ENCODE results near the gene ATP11A.
A peak's percentile ranks its signal among the peaks of the same experiment; 100 is the strongest.

ATP11A gene

GRCh38 chr13:112918266-112918665 is 228.4 kb downstream of the ATP11A start:
- DNase-seq, result no peak

GRCh38 chr13:112918746-112919145 is 228.9 kb downstream of the ATP11A start:
- no peak for DNase-seq

GRCh38 chr13:112923962-112924361 is 234.1 kb downstream of the ATP11A start:
- no peak for DNase-seq

- DNase-seq, result no peak
Measured at GRCh38 chr13:112924365-112924764, 234.5 kb downstream of the ATP11A start.

GRCh38 chr13:112926003-112926402 is 236.2 kb downstream of the ATP11A start:
- no peak for DNase-seq

- no peak for DNase-seq
Measured at GRCh38 chr13:112926993-112927392, 237.2 kb downstream of the ATP11A start.

GRCh38 chr13:112928020-112928971 is 238.5 kb downstream of the ATP11A start:
- DNase-seq, result no peak

- DNase-seq, result no peak
Measured at GRCh38 chr13:112928972-112929782, 239.3 kb downstream of the ATP11A start.

- no peak for DNase-seq
Measured at GRCh38 chr13:112929783-112930055, 239.9 kb downstream of the ATP11A start.

GRCh38 chr13:112930192-112930591 is 240.4 kb downstream of the ATP11A start:
- DNase-seq, result no peak

GRCh38 chr13:112931028-112931934 is 241.4 kb downstream of the ATP11A start:
- DNase-seq, result peak in 6 of 58 donors; percentile 24 to 53 (median 42)

GRCh38 chr13:112932971-112933370 is 243.1 kb downstream of the ATP11A start:
- DNase-seq, result no peak

- no peak for DNase-seq
Measured at GRCh38 chr13:112933649-112934048, 243.8 kb downstream of the ATP11A start.

GRCh38 chr13:112934078-112934477 is 244.2 kb downstream of the ATP11A start:
- no peak for DNase-seq
